KMS-11 (cell line): ENCODE results near the gene DIPK1A.

ENCODE experiments used
- H2AFZ ChIP-seq: fragments of 200-600 bp; sonication (generic); 2 replicates; pipeline ENCODE4 v1.6.1; 2016; ENCODE audit warnings: antibody characterized with exemption, mixed run types, low read depth
- H3K27ac ChIP-seq: fragments of 200-600 bp; sonication (generic); 2 replicates; pipeline ENCODE4 v1.6.1; 2016; ENCODE audit warnings: mild to moderate bottlenecking, mixed run types
- H3K27me3 ChIP-seq: fragments of 200-600 bp; sonication (generic); 2 replicates; pipeline ENCODE4 v1.6.1; 2017; ENCODE audit warnings: mild to moderate bottlenecking, low read depth, mixed run types, moderate library complexity; ENCODE audit not compliant: insufficient read depth
- H3K36me3 ChIP-seq: fragments of 200-600 bp; sonication (generic); 2 replicates; pipeline ENCODE4 v1.6.1; 2017; ENCODE audit warnings: mild to moderate bottlenecking, mixed run types; ENCODE audit not compliant: insufficient read depth
- H3K4me1 ChIP-seq: fragments of 200-600 bp; sonication (generic); 2 replicates; pipeline ENCODE4 v1.6.1; 2016; ENCODE audit warnings: mild to moderate bottlenecking, low read depth, mixed run types; ENCODE audit not compliant: poor library complexity, severe bottlenecking
- H3K4me2 ChIP-seq: fragments of 200-600 bp; sonication (generic); 2 replicates; pipeline ENCODE4 v1.7.0; 2016; ENCODE audit warnings: mild to moderate bottlenecking, mixed run types
- H3K4me3 ChIP-seq: fragments of 200-600 bp; sonication (generic); IDR thresholded peaks from 2 replicates; pipeline ENCODE4 v1.6.1; 2017; ENCODE audit warnings: low read depth, low read length, mixed read lengths; ENCODE audit not compliant: insufficient read depth
- H3K79me2 ChIP-seq: fragments of 200-600 bp; sonication (generic); 2 replicates; pipeline ENCODE4 v1.6.1; 2016; ENCODE audit warnings: low read depth, mixed run types; ENCODE audit not compliant: insufficient read depth
- H3K9ac ChIP-seq: fragments of 200-600 bp; sonication (generic); 2 replicates; pipeline ENCODE4 v1.6.1; 2016; ENCODE audit warnings: mild to moderate bottlenecking, mixed run types
- H4K20me1 ChIP-seq: fragments of 200-600 bp; sonication (generic); 2 replicates; pipeline ENCODE4 v1.6.1; 2016; ENCODE audit warnings: mild to moderate bottlenecking, mixed run types; ENCODE audit not compliant: insufficient read depth
- TF ChIP-seq, protein P1 (sequence below): fragments of 200-600 bp; sonication (generic); conservative IDR thresholded peaks from 2 replicates; pipeline ENCODE4 v1.6.1; 2017; ENCODE audit warnings: low read depth, mild to moderate bottlenecking, antibody characterized with exemption, low read length, moderate library complexity, mixed read lengths

The DIPK1A gene

DNA sequence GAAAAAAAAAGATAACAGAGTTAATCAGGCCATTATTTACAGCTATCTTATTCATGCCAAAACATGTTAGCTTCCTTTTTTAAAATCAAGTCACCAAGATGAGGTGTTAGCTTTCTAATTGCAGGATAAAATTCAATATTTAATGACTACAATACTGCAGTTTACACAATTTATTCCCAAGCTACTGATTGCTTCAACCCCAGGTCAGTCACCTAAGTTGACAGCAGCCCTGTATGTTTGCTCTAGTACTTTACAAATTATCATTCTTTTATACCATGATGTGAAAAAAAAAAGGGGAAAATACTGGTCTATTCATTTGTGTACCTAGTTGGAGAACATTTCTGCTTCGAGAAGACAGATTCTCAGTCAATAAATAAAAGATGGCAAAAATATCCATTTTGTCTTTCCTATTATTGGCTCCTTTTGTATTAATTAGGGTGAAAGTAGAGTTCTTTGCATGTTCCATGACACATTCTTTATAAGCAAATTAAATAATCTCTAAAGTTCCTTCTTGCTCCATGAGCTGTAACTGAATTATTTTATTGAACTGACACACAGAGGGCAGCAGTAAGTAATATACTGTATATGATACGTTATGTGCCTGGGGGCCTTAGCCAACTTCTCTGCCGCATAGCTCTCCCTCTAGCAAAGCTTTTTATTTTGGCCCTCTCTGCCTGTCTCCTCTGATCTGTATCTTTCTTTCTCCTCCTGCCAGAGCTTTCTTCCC is 48.0 kb downstream of the DIPK1A start:
- Histone ChIP-seq H3K4me2 (no peak overlapping the region), H2AFZ (no peak overlapping the region), H4K20me1 (no peaks in the 10 kb centered on the region), H3K4me3 (no peak overlapping the region), H3K79me2 (no peaks in the 10 kb centered on the region), H3K4me1 (no peaks in the 10 kb centered on the region), H3K36me3 (no peaks in the 10 kb centered on the region), H3K9ac (no peak overlapping the region), H3K27me3 (no peaks in the 10 kb centered on the region), H3K27ac (no peak overlapping the region)
- TF ChIP-seq, protein P1, sequence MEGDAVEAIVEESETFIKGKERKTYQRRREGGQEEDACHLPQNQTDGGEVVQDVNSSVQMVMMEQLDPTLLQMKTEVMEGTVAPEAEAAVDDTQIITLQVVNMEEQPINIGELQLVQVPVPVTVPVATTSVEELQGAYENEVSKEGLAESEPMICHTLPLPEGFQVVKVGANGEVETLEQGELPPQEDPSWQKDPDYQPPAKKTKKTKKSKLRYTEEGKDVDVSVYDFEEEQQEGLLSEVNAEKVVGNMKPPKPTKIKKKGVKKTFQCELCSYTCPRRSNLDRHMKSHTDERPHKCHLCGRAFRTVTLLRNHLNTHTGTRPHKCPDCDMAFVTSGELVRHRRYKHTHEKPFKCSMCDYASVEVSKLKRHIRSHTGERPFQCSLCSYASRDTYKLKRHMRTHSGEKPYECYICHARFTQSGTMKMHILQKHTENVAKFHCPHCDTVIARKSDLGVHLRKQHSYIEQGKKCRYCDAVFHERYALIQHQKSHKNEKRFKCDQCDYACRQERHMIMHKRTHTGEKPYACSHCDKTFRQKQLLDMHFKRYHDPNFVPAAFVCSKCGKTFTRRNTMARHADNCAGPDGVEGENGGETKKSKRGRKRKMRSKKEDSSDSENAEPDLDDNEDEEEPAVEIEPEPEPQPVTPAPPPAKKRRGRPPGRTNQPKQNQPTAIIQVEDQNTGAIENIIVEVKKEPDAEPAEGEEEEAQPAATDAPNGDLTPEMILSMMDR, result no peak

DNA sequence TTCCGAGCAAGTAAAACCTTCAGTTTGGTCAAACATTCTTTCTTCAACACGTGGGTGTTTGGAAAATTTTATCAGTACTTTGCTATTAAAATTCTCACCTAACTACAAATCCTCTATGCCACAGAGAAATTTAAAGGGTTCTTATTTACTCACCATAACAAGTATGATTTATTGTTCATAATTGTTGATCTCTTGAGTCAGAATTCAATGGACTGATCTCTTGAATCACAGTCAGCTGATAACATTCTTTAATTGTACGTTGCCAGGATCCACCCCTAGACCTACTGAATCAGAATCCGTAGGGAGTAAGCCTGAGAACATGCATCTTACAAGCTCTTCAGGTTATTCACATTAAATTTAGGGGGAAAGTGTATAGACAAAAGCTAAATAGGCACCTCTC is 51.2 kb downstream of the DIPK1A start:
- Histone ChIP-seq H3K4me2 (no peak overlapping the region), H4K20me1 (no peaks in the 10 kb centered on the region), H3K36me3 (no peaks in the 10 kb centered on the region), H2AFZ (no peak overlapping the region), H3K79me2 (no peaks in the 10 kb centered on the region), H3K4me1 (peaks cover 4% of the 10 kb centered on the region), H3K27me3 (no peaks in the 10 kb centered on the region), H3K9ac (no peak overlapping the region), H3K27ac (no peak overlapping the region), H3K4me3 (no peak overlapping the region)
- TF ChIP-seq, protein P1, result no peak

DNA sequence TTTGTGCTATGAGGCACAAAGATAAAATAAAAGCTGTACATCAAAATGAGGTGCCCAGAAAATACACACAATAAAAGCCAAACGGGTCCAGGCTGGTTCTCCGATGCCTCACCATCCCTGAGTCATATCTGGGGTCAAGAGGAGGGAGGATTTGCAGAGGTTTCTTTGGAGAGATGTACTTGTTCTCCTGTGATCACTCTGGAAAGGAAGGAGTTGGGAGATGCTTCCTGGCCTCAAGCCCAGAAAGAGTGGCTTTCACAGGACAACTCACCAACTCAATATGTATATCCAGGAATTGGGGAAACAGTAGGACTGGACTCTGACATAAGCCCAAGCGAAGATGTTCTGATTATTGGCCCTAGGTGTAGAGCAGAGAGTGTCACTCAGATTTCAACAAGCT is 51.9 kb downstream of the DIPK1A start:
- TF ChIP-seq, protein P1, result no peak
- Histone ChIP-seq H3K27me3 (no peaks in the 10 kb centered on the region), H3K4me2 (no peak overlapping the region), H3K4me1 (peaks cover 11% of the 10 kb centered on the region), H3K27ac (no peak overlapping the region), H4K20me1 (no peaks in the 10 kb centered on the region), H3K9ac (no peak overlapping the region), H3K79me2 (no peaks in the 10 kb centered on the region), H3K36me3 (no peaks in the 10 kb centered on the region), H2AFZ (no peak overlapping the region), H3K4me3 (no peak overlapping the region)

DNA sequence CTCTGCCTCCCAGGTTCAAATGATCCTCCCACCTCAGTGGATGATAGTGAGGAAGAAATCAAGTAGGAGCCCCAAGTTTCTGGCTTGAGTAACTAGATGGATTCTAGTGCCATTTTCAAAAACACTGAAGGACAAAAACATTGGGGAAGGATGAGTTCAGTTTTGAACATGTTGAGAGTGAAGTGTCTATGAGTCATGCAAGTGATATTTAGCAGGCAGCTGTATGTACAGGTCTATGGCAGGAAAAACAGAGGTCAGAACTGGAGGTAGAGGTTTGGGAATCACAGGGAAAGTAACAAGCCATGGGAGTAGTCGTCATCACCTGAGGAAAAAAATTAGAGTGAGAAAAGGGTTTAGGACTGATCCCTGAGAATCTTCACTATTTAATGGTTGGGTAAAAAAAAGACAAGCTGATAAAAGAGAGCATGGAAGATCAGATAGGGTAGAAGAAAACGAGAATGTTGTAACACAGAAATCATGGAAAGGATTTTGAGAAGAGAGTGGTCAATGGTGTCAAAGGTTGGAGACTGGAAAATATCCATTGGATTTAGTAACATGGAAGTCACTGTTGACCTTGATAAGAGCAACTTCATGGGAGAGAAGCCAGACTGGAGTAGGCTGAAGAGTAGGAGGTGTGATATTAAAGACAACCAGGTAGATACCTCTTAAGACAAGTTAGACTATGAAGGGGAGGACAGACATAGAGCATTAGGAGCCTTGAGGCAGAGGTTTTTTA is 53.1 kb downstream of the DIPK1A start:
- Histone ChIP-seq H4K20me1 (no peaks in the 10 kb centered on the region), H3K9ac (no peak overlapping the region), H3K36me3 (no peaks in the 10 kb centered on the region), H2AFZ (no peak overlapping the region), H3K4me2 (no peak overlapping the region), H3K79me2 (no peaks in the 10 kb centered on the region), H3K4me1 (peaks cover 23% of the 10 kb centered on the region), H3K27ac (no peak overlapping the region), H3K4me3 (no peak overlapping the region), H3K27me3 (no peaks in the 10 kb centered on the region)
- TF ChIP-seq, protein P1, result no peak
